IPS-18c (cell line): ENCODE data around the gene HNRNPA3.
"Not testable (repeated sequence)": the region's sequence is repeated elsewhere in the genome, so short reads cannot be mapped to it uniquely, and the experiment has no call there.

ENCODE experiments used
- H3K4me3 ChIP-seq: 2 replicates; pipeline ENCODE4 v1.7.0; 2013; ENCODE audit warnings: low read depth, mild to moderate bottlenecking, low read length, moderate library complexity; ENCODE audit not compliant: insufficient read depth
- H3K9me3 ChIP-seq: one replicate; pipeline ENCODE4 v1.6.1; 2013; ENCODE audit warnings: mild to moderate bottlenecking, low read length, moderate library complexity; ENCODE audit not compliant: control insufficient read depth, insufficient read depth

Gene HNRNPA3

GRCh38 chr2:177261116-177262060 lies 48.8 kb downstream of the HNRNPA3 start:
- H3K9me3 ChIP-seq: no peaks in the 10 kb centered on the region
- H3K4me3 ChIP-seq: peak overlapping the region; percentile 15; the same call in 1 of the 2 replicates

GRCh38 chr2:177262092-177262491 lies 49.5 kb downstream of the HNRNPA3 start:
- no peak overlapping the region for H3K4me3 ChIP-seq
- no peaks in the 10 kb centered on the region for H3K9me3 ChIP-seq

GRCh38 chr2:177262958-177263450 lies 50.4 kb downstream of the HNRNPA3 start:
- no peaks in the 10 kb centered on the region for H3K9me3 ChIP-seq
- peak overlapping the region; percentile 82 for H3K4me3 ChIP-seq

- peak overlapping the region; percentile 82 for H3K4me3 ChIP-seq
- H3K9me3 ChIP-seq: no peaks in the 10 kb centered on the region
Observed at GRCh38 chr2:177263451-177264208, 51.0 kb downstream of the HNRNPA3 start.

GRCh38 chr2:177264209-177264692 lies 51.7 kb downstream of the HNRNPA3 start:
- Histone ChIP-seq H3K4me3 (peak overlapping the region; percentile 82), H3K9me3 (no peaks in the 10 kb centered on the region)

- H3K4me3 ChIP-seq: peak within 1 kb of the TSS; percentile 82
- no peaks in the 10 kb centered on the region for H3K9me3 ChIP-seq
Observed at GRCh38 chr2:177264693-177265587, 52.3 kb downstream of the HNRNPA3 start, which contains the start of gene NFE2L2. TSS of gene NFE2L2 (minus strand) at chr2:177264727. CDS start at chr2:177264576, 151 bp downstream.

GRCh38 chr2:177265824-177266817 lies 53.5 kb downstream of the HNRNPA3 start:
- Histone ChIP-seq H3K9me3 (no peaks in the 10 kb centered on the region), H3K4me3 (no peak overlapping the region)

GRCh38 chr2:177266955-177267354 lies 54.4 kb downstream of the HNRNPA3 start:
- H3K4me3 ChIP-seq, H3K9me3 ChIP-seq: not testable (repeated sequence)

GRCh38 chr2:177268187-177268871 lies 55.7 kb downstream of the HNRNPA3 start:
- H3K9me3 ChIP-seq: no peaks in the 10 kb centered on the region
- H3K4me3 ChIP-seq: no peak overlapping the region

GRCh38 chr2:177268901-177269300 lies 56.3 kb downstream of the HNRNPA3 start:
- H3K4me3 ChIP-seq: no peak overlapping the region
- no peaks in the 10 kb centered on the region for H3K9me3 ChIP-seq

GRCh38 chr2:177270531-177270930 lies 57.9 kb downstream of the HNRNPA3 start:
- Histone ChIP-seq H3K9me3 (no peaks in the 10 kb centered on the region), H3K4me3 (no peak overlapping the region)

- H3K9me3 ChIP-seq: no peaks in the 10 kb centered on the region
- H3K4me3 ChIP-seq: no peak overlapping the region
Observed at GRCh38 chr2:177271981-177272666, 59.5 kb downstream of the HNRNPA3 start.

GRCh38 chr2:177272765-177273164 lies 60.2 kb downstream of the HNRNPA3 start:
- Histone ChIP-seq H3K9me3 (no peaks in the 10 kb centered on the region), H3K4me3 (no peak overlapping the region)

GRCh38 chr2:177273408-177273807 lies 60.8 kb downstream of the HNRNPA3 start:
- Histone ChIP-seq H3K4me3 (no peak overlapping the region), H3K9me3 (no peaks in the 10 kb centered on the region)
